HuH-7 (cell line): ENCODE measurements around the gene AHDC1.
A peak's percentile ranks its signal among the peaks of the same experiment; 100 is the strongest.
"Not testable (repeated sequence)": the region's sequence is repeated elsewhere in the genome, so short reads cannot be mapped to it uniquely, and the experiment has no call there.

Source experiments
- DNase-seq: peaks from one replicate; pipeline ENCODE4 v3.0.0; 2011; ENCODE audit warnings: low spot score

Gene AHDC1

DNA sequence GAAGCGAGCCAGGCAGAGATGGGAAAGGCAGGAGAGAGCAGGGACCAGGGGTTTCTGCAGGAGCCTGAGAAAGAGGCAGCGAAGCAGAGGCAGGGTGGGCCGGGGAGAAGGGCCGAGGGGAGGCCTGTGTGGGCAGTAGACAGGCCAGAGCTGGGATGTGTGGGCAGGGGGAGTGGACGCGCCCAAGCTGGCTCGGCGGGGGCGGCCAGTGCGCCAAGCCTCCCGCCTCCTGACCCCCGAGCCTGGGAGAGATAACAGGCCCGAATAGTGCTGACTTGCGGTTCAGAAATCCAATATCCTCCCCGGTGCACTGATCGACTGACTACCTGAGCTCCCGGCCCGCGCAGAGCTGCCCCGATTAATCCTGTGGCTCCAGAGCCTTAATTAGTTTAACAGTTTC is 41.9 kb downstream of the AHDC1 start:
- DNase-seq = no peak

DNA sequence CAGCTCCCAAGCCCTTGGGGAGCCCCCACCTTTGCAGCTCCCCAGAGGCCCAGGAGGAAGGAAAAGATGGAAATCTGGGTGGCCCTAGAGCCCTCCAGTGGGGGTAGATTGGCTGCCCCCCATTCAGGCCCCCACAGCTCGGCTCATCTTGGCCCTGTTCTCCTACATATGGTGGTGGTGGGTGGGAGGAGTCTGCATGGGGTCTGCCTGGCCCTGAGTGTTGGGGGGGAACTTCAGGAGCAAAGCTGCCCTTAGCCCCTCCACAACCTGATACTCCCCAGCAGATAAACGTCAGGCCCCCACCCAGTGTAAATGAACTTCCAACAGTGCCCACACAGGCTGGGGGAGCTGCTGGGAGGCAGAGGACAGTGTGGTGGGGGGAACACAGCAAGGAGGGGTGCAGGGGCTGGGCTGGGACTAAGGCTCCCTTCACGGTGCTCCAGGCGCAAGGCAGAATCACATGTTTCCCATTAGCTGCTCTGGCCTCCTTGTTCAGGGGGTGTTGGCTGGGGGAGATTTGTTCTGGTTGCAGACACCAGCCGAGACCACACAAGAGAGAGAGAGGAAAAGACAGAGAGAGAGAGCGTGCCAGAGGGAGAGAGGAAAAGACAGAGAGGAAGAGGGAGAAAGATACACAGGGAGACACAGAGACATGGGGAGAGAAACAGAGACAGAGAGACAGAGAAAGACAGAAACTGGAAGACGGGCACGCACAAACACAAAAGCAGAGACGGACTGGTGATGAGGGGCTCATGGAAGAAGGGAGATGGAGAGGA is 42.6 kb downstream of the AHDC1 start:
- no peak for DNase-seq

DNA sequence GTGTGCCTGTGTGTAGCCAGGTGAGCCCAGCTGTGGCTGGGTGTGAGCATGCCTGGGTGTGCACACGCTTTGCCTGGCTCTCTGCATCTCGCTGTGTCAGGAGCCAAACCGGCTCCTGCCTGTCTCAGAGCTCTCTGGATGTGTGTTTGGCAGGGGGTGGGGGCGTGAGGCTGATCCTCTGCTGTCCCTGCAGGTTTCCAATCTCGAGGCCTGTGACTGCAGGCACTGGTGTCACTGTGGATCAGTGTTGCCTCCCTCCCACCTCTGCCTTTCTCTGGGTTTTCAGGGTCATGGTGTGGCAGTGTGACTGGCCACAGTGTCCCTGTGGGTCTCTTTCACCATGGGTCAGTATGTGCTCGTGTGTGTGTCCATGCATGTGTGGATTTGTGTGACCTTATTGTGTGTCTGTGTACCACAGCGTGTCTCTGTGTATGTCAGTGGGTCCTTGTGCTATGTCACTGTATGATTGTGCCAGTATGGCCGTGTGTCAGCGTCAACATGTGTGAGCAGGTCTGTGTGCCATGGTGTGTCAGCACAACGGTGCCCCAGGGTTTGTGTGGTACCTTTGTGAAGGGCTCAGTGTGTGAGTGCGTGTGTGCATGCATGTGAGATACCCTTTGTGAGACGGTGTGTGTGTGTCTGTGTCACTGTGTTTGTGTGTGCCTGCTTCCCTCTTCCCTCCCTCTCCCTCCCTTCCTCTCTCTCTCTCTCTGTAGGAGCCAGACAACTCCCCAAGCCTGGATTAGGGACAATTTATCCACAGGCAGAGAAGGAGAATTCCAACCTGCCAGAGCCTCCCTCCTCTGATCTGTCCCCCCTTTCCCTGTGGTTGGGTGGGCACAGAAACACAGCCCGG is 43.4 kb downstream of the AHDC1 start:
- no peak for DNase-seq

DNA sequence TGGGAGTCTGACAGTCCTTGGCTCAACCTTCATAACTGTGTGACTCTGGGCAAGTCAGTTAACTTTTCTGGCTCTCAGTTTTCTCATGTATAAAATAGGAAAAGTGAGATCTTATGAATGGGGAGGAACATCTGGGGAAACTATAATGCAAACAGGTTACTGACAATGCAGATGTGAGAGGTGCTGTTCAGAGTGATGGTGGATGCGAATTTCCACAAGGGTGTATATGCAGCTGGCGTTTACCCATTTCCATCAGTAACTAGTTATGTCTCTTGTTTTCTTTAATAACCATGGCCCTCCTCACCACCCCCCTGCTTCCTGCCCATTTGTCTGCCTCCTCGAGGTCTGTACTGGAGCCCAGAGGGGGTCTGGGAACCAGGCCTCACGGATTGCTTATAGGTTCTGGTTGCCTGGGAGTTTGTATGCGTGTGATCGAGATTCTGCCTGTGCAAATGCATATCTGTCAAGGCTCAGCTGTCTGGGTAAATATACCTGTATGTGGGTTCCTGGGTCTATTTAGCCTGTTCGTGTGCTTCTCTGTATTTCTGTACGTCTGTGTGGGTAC is 44.4 kb downstream of the AHDC1 start:
- no peak for DNase-seq

DNA sequence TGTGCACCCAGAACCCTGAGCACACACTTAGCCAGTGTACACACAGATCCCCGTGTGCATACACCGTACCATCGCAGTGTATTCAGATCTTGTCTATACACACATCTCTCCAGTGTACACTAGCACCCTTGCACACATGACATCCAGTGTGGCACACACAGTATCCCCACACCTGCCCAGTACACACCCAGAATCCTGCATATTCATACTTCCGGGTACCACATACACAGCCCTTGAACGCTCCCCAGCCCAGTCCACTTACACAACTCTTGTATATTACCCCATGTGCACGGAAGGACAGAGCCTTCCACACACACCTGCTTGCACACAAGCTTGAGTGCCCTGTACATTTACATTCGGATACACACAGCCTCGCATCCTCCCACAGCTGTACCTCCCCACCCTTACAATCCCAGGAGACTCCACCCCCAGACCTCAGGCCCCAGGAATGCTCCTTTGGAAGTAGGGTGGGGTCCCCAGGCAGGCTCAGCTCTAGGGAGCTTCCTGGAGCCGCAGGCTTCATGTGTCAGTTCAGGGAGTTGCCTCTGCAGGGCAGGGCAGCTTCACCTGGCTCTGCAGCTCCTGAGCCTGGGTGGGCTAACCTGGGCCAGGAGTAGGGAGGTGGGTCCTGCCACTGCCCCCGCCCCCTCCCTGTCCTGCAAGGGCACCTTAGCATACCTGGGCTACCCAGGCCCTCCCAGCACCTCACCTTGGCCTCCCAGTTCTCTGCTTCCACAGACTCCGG is 46.2 kb downstream of the AHDC1 start:
- DNase-seq = no peak

DNA sequence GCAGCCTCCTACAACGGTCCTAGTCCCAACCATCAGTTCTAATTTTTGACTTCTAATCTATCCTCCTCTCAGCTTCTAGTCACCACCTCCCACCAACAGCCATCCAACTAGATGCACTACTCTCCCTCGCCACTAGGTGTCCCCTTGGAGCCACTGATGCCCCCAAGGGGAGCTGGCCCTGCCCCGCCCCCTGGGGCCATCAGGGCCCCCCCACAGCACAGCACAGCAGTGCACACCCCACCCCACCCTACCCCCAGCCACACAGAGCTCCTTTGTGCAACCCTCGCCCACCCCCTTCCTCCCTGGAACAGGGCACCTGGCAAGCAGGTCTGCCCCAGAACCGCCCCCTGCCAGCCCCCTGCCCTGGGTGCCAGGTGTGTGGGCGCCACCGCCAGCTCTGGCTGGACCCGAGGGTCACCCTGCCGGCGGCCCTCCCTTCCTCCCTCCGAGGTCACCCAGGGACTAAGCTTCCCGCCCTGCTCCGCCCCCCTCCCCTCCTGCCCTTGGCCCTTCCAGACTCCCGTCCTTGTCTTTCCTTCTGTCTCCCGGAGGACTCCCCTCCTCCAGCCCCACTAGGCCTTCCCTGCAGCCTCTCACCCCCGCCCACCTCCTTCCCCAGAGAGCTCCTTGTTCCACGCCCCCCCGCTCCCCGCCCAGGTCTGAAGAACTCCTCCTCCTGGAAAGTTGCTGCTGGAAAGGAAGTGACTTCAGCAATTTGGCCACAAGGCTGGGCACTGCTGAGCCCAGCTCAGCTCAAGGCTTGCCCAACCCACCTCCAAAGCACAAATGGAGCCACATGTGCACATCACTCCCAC is 47.0 kb downstream of the AHDC1 start:
- DNase-seq = peak; percentile 95

DNA sequence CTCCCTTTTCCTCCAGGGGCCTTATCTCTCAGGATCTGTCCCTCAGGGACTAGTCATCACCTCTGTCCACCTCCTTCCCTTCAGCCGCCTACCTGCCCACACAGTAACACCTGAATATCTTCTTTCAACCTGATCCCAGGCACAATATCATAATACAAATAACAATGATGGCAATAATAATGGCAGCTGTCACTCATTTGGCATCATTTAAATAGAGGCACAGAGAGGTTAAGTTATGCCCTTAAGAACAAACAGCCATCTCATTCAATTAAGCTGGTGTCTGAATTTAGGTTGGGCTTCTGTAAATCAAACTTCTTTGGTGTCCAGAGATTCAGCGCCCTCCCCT is 47.5 kb downstream of the AHDC1 start:
- no peak for DNase-seq

DNA sequence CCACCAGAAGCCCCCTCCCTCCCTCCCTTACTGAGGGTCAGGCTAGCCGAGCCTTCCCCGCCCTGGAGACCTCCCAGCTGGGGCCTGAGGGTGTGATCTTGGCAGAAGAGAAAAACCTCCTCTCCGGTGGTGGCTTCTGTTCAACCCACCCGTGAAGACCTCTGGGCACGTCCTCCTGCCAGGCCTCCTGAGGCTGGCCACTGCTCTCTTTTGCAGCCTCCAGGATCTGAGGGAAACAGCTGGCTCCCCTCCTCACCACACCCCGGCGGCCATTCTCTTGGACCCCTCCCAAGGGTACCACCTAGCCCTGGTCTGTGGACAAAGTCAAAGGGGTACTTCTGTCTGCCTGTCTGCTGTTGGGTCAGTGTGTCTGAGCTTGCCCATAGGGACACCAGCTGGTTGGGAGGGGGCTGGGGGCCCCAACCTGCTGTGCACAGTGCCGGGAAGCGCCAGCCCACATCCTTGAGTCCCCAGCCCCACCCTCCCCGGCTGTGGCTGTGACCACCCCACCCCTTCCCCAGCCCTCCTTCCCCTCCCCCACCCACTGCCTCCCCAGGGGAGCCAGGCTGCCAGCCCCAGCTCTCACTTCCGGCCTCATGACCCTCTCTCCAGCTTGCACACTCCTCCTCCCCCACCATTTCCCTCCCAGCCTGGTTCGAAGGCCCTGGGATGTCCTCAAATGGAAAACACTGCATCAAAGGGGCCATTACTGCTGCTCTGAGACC is 48.1 kb downstream of the AHDC1 start:
- DNase-seq = no peak

DNA sequence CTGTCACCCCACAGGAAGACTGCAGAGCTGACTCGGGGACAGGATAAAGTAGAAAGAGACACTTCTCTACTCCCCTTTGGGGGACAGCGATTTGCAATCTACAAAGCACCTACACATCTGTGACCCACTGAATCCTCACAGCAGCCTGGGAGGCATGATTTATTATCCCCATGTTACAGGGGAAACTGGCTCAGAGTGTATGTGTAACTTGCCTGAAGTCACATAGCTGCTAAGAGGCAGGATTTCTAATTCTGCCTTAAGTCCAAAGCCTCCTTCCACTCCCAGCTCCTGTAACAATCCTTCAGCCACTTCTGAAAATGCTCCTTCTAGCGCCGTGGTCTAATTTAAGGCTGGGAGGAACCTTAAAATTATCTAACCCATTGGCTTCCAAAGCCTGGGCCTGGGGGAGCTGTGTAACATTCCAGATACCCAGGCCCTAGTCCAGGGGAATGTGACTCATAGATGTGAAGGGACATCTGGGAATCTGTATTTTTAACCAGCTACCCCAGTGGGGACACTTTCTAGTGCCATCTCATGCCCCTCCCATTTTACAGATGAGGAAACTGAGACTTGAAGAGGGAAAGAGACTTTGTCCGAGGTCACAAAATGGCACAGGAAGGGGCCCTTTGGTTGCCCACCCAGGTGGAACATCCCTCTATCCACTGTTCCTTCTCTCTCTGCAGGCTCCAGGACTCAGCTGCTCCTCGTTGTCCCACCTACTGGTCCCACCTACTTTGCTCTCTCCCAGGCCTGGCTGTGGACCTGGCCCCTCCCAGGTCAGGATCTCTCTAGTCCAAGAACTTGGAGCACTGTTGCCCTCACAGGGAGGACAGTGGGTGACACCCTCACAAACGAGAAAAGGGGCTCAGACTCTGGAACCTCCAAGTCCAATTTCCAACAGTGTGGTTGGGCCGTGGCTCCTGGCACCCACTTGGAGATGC is 48.9 kb downstream of the AHDC1 start:
- DNase-seq = no peak

DNA sequence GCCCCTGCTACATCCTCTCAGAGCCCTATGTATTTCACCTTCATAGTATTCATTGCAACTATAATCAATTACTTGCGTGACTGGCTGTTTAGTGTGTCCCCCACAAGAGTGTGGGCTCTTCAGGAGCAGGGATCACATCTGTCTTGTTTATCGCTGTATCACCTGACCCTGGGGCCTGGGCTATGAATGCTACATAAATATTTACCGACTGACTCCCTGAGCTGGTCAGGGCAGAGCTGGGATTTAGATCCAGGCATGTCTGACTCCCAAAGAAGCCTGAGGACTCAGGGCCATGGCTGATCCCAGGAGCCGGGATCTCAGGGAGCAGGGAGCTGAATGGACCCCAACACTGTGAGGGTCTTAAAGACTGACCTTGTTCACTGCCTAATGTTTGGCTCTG is 49.7 kb downstream of the AHDC1 start:
- DNase-seq = no peak

DNA sequence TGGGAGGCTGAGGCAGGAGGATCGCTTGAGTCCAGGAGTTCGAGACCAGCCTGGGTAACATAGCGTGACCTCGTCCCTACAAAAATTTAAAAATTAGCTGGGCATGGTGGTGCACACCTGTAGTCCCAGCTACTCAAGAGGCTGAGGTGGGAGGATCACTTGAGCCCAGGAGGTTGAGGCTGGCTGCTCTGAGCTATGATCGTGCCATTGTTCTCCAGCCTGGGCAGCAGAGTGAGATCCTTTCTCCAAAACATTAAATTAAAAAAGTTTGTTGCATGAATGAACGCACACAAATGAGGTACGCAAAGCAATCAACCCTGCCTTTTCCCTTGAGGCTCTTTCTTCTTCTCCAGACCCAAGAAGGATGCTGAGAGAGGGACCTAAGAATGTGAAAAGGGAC is 50.1 kb downstream of the AHDC1 start:
- DNase-seq = not testable (repeated sequence)

DNA sequence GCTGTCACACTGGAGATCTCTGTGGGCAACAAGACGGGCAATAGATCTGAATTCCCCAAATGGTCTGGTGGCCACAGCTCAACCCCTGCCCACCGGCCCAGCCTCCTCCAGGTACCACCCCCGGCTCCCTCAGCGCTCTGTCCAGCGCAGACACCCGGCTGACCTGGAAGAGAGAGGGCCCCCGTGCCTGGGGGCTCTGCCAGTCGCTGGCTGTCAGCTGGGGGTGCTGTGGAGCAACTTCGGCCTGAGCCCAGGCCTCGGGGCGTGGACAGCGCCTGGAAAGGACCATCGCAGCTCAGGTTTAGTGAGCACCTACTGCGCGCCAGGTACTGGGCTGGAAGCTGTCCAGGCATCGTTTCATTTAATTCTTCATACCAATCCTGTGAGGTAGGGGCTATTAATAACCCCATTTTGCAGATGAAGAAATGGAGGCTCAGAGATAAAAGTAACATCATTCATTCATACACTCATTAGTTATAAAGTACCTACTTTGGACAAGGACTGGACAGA is 51.0 kb downstream of the AHDC1 start:
- DNase-seq = no peak

DNA sequence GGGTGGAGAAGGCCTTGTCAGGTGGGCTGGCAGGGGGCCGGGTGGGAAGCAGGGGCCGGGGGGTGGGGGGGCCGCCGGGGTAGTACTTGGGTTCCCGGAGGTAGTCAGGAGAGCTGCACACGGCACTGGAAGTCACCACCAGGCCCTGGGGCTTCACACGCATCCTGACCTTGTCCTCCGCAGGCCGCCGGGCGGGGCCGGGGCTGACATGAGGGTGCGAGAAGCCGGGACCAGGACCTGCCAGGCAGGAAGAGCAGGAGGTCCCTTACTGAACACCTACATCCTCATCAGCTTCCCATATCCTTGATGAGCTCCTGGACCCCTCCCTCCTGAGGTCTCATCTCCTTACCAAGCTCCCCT is 52.0 kb downstream of the AHDC1 start:
- DNase-seq = no peak

DNA sequence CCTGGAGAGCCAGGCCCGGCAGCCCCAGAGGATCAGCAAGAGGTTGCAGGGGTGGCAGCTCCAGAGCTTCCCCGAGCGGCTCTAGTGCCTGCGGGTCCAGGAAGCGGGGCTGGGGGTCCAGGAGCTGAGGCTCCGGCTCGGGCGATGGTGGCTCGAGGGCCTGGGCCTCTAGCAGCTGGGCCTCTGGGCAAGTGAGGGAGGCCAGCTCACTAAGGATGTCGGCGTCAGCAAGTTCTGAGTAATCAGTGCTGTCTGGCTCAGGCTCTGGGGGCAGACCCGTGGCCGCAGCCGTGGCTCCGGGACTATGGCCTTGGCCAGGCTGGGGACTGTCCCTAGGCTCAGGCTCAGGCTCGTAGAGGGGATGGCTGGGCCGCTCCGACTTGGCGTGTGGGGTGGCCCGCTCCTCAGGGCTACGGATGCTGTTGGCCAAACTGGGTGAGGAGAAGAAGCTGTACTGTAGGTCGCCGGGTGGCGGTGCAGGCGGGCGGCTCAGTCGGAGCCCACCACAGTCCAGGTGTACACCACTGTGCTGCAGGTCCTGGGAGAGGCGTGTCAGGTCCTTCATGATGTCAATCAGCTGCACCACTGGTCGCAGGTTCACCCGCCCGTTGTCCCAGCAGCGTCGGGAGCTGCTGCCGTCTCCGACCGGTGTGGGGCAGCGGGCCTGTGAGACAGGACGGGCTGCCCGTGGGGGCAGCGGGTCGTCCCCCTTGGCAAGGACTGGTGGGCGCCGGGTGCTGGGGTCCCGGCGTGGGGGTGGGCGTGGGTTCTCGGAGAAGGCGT is 52.6 kb downstream of the AHDC1 start:
- DNase-seq = no peak

DNA sequence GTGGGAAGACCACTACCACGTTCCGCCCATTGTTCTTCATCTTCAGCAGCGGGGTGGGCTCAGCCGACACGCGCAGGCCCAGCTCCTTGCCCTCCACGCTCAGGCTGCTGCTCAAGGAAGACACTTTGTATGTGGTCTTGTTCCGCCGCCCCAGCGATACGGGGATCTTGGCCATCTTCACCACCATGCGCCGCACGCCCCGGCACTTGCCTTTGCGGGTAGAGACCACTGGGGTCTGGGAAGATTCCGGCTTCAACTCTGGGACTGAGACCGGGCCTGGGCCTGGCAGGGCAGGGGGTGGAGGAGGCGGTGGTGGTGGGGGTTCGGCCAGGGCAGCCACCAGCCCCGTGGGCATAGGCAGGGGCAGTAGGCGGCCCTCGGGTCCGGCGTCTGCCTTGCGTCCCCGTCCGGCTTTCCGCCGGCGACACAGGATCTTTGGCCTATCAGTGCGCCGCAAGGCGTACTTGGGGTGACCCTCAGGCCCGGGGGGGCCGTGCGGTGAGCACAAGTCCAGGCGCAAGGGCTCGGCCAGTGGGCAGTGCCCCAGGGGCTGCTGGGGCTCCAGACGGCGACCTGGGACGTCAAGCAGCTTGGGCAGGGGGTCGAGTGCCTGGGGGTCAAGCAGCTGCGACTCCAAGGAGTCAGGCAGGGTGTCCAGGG is 53.3 kb downstream of the AHDC1 start:
- no peak for DNase-seq

DNA sequence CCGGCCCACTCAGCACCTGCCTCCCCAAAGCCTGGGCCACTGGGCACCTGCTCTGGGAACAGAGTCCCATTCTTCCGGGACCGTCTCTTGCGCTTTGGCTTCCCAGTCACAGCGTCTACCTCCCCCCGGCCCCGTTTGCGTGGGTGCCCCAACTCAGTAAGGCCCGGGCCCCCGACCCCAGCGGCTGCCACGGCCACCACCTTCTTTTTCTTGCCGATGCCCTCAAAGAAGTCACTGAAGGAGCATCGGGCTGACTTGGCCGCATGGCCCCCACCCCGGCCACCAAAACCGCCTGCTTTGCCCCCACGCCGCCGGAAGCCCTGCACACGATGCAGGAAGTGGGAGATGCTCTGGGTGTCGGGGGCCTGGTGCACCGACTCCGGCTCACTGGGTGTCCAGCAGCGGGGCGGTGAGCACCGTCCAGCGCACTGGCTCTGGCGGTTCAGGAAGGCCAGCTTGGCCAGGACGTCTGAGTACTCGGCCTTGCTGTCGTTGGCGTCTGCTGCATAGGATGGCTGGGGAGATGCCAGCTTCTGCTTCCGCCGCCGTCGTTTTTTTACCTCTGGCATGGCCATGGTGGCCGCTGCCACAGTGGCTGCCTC is 54.0 kb downstream of the AHDC1 start:
- DNase-seq = no peak

DNA sequence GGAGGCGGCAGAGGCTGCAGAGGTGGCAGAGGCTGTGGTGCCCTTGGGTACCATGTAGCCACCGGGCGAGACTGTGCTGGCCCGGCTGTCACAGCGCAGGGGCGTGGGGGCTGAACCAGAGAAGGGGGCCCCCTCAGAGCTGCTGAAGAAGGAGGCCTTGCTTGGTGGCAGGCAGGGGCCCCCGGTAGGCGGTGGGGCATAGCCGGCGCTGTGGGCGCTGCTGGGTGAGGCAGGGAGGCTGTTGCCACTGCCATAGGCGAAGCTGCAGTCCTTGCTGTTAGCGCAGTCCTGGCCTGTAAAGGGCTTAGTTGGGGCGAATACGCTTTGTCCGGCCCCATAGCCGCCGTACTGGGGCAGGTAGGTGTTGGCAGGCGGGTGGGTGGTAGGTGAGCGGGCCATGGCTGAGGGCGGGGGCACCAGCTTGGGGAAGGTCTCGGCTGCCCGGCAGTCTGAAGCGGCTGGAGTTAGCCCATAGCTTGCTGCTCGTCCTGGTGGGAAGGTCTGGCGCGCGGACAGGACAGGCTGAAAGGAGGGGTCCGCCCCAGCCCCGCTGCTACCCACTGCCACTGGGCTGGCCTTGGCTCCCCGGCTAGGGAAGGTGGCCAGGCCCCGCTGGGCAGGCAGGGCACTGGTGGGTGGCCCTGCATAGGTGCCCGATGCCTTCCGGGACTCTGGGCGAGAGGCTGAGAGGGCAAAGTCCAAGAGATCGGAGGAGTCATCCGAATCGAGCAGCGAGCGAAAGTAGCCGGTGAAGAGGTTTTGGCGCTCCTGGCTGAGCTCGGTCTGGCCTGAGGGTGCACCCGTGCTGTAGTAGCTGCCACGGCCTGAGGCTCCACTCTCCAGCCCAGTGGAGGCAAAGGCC is 54.9 kb downstream of the AHDC1 start:
- no peak for DNase-seq
